Right atrium auricular region (tissue), 2 donors: ENCODE results near the gene MROH7. TPM values are rescaled to one million over a fixed set of nuclear protein-coding genes. Genes with fewer than 3 reads are reported as not detected.

ENCODE experiments used
- DNase-seq: peaks from one replicate; pipeline ENCODE4 v3.0.0-alpha.2; 2019; ENCODE audit warnings: low spot score
- H3K27ac ChIP-seq, 2 donors: fragments of 200-600 bp; sonication (generic); 1 replicate in 1 of 2; 2 replicates in 1 of 2; pipeline ENCODE4 v1.5.1; 2016 to 2019
- H3K27me3 ChIP-seq, 2 donors: fragments of 200-600 bp; sonication (generic); one replicate each; pipeline versions ENCODE4 v1.5.1 to v1.6.0; 2017 to 2019
- H3K36me3 ChIP-seq: fragments of 200-600 bp; sonication (generic); one replicate; pipeline ENCODE4 v1.5.1; 2016
- H3K4me1 ChIP-seq, 2 donors: fragments of 200-600 bp; sonication (generic); one replicate each; pipeline versions ENCODE4 v1.5.1 to v1.6.0; 2017 to 2019
- H3K4me3 ChIP-seq, 2 donors: fragments of 200-600 bp; sonication (generic); 1 replicate in 1 of 2; 2 replicates in 1 of 2; pipeline ENCODE4 v1.5.1; 2017 to 2019; ENCODE audit warnings: mild to moderate bottlenecking in 1 of 2, moderate library complexity in 1 of 2
- H3K9me3 ChIP-seq, 2 donors: fragments of 200-600 bp; sonication (generic); one replicate each; pipeline ENCODE4 v1.5.1; 2019
- total RNA-seq, 2 donors: library from RNA; depleted of rRNA; stranded (reverse); fragments of >200 nt; gene quantifications; one replicate each; pipeline ENCODE4 v1.1.0, GENCODE V29; 2016
- TF ChIP-seq, protein P1 (sequence below), 2 donors: fragments of 200-600 bp; sonication (generic); IDR thresholded peaks; one replicate each; pipeline ENCODE4 v1.5.1; 2019; ENCODE audit warnings: antibody characterized with exemption in 2 of 2

MROH7 gene
- total RNA-seq, 2 donors from 2014 or later: 5.5 to 6.9 TPM

GRCh38 chr1:54705153-54705552, 63.6 kb downstream of the MROH7 start:
- TF ChIP-seq, protein P1, sequence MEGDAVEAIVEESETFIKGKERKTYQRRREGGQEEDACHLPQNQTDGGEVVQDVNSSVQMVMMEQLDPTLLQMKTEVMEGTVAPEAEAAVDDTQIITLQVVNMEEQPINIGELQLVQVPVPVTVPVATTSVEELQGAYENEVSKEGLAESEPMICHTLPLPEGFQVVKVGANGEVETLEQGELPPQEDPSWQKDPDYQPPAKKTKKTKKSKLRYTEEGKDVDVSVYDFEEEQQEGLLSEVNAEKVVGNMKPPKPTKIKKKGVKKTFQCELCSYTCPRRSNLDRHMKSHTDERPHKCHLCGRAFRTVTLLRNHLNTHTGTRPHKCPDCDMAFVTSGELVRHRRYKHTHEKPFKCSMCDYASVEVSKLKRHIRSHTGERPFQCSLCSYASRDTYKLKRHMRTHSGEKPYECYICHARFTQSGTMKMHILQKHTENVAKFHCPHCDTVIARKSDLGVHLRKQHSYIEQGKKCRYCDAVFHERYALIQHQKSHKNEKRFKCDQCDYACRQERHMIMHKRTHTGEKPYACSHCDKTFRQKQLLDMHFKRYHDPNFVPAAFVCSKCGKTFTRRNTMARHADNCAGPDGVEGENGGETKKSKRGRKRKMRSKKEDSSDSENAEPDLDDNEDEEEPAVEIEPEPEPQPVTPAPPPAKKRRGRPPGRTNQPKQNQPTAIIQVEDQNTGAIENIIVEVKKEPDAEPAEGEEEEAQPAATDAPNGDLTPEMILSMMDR (IDR thresholded peaks at IDR 0.05): no peak
- Histone ChIP-seq H3K9me3 (no peaks in the 10 kb centered on the region), H3K27me3 (no peaks in the 10 kb centered on the region), H3K4me1 (no peaks in the 10 kb centered on the region), H3K27ac (no peak overlapping the region), H3K4me3 (no peak overlapping the region), H3K36me3 (no peaks in the 10 kb centered on the region)
- peak; percentile 13 for DNase-seq

GRCh38 chr1:54706419-54706818, 64.8 kb downstream of the MROH7 start:
- DNase-seq: peak; percentile 18
- no peaks in the 10 kb centered on the region for H3K36me3 ChIP-seq
- H3K27ac ChIP-seq: no peak overlapping the region
- H3K4me1 ChIP-seq: no peaks in the 10 kb centered on the region
- no peak overlapping the region for H3K4me3 ChIP-seq
- H3K27me3 ChIP-seq: no peaks in the 10 kb centered on the region
- H3K9me3 ChIP-seq: no peaks in the 10 kb centered on the region
- TF ChIP-seq, protein P1 (IDR thresholded peaks at IDR 0.05): no peak

- DNase-seq: peak; percentile 16
- H3K4me3 ChIP-seq: no peak overlapping the region
- no peaks in the 10 kb centered on the region for H3K4me1 ChIP-seq
- H3K27ac ChIP-seq: no peak overlapping the region
- no peaks in the 10 kb centered on the region for H3K9me3 ChIP-seq
- H3K27me3 ChIP-seq: no peaks in the 10 kb centered on the region
- TF ChIP-seq, protein P1 (IDR thresholded peaks at IDR 0.05): no peak
- H3K36me3 ChIP-seq: no peaks in the 10 kb centered on the region
Observed at GRCh38 chr1:54708385-54708784, 66.8 kb downstream of the MROH7 start.

- DNase-seq: peak; percentile 21
- Histone ChIP-seq H3K27ac (no peak overlapping the region), H3K4me3 (no peak overlapping the region), H3K36me3 (no peaks in the 10 kb centered on the region), H3K9me3 (no peaks in the 10 kb centered on the region), H3K27me3 (no peaks in the 10 kb centered on the region), H3K4me1 (peaks cover 0 to under 1% of the 10 kb centered on the region in 2 donors)
- TF ChIP-seq, protein P1 (IDR thresholded peaks at IDR 0.05): no peak
Observed at GRCh38 chr1:54709547-54710292, 68.1 kb downstream of the MROH7 start.

- Histone ChIP-seq H3K36me3 (no peaks in the 10 kb centered on the region), H3K9me3 (no peaks in the 10 kb centered on the region), H3K27ac (no peak overlapping the region), H3K27me3 (no peaks in the 10 kb centered on the region), H3K4me1 (peaks cover 0 to 7% of the 10 kb centered on the region in 2 donors), H3K4me3 (no peak overlapping the region)
- peak; percentile 7 for DNase-seq
- TF ChIP-seq, protein P1 (IDR thresholded peaks at IDR 0.05): no peak
Observed at GRCh38 chr1:54710434-54710833, 68.8 kb downstream of the MROH7 start.

DNA sequence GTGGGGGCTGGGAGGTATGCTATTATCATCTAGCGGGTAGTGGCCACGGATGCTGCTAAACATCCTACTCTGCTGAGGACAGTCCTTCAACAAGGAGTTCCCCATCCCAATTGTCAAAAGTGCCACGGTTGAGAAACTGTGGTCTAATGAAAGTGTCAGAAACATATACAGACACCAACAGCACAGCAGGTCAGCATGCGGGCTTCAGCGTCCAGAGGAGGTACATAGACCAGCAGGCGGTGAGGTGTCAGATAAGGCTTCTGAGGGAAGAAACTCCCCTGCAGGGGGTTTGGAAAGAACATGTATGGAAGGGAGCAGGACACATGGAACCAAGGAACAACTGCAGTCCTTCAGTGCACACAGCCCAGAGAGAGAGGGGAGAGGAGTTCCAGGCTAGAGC, 69.3 kb downstream of the MROH7 start:
- Histone ChIP-seq H3K27ac (no peak overlapping the region), H3K4me1 (peaks cover 0 to 7% of the 10 kb centered on the region in 2 donors), H3K4me3 (no peak overlapping the region), H3K36me3 (no peaks in the 10 kb centered on the region), H3K9me3 (no peaks in the 10 kb centered on the region), H3K27me3 (no peaks in the 10 kb centered on the region)
- peak; percentile 18 for DNase-seq
- TF ChIP-seq, protein P1 (IDR thresholded peaks at IDR 0.05): no peak
